ENCODE measurements around the gene PHF12.

DNA sequence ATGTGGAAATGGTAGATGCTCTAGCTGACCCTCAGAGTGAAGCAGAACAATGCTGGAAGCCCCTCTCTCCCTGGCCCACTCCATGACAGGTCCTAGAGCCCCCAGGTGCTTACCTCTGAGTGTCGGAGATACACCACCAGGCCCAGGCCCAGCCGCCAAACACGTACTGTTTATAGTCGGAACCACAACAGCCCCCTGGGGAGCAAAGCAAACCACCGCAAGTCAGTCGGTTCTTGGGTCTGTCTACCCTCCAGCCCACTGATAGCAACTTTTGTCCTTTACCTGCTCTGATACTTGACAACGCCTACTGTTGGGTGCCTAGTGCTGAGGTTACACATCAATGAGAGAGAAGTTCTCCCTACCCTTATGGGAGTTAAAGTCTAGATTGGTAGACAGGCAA is 62.5 kb downstream of the PHF12 start:
- no peak for TF ChIP-seq BHLHE40 (IDR thresholded peaks at IDR 0.05; ENCODE audit: borderline replicate concordance)
- TF ChIP-seq SUZ12 (IDR thresholded peaks at IDR 0.05): no peak
